Stimulated activated CD4-positive, alpha-beta T cell treated with anti-CD3 and anti-CD28 coated beads, TNF-alpha, amount 100 ng/mL, for 4 hours (primary cell): ENCODE results near the gene MACROD2.

Experiments
- DNase-seq, 3 experiments: peaks; one replicate each; pipeline ENCODE4 v3.0.0-alpha.2; 2020; ENCODE audit warnings: low read depth in 3 of 3

MACROD2 gene

DNA sequence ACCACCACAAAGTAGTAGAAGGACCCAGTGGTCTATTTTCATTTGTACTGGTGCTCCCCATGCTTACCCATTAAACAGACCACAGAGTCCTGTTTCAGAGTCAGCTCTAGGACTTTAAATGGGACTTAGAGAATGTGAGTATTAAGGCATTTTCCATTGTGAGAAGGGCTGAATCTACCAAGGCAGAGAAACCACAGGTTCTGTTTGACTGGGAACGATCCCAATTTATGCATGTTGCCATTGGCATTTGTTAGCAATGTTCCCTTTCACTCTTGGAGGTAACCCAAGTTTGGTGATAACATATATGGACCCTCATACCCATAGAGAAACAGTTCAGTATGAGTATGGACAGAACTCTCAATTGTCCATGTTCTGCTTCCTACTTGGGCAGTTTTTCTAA is 1905.1 kb downstream of the MACROD2 start:
- no peak for DNase-seq

DNA sequence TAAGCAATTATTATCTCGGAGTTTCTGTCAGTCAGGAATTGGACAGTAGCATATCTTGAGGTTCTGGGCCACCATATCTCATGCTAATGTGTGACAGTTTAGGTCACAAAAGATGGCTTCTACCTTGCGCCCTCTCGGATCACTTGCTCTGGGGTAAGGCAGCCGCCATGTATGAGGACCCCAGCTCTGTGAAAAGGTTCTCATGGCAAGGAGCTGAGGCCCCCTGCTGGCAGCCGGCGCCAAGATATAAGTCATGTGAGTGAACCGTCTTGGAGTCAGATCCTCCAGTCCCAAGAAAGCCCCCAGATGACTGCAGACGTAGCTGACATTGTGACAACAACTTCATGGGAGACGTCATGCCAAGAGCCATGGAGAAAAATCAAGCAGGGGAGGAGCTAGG is 1907.2 kb downstream of the MACROD2 start:
- no peak for DNase-seq

DNA sequence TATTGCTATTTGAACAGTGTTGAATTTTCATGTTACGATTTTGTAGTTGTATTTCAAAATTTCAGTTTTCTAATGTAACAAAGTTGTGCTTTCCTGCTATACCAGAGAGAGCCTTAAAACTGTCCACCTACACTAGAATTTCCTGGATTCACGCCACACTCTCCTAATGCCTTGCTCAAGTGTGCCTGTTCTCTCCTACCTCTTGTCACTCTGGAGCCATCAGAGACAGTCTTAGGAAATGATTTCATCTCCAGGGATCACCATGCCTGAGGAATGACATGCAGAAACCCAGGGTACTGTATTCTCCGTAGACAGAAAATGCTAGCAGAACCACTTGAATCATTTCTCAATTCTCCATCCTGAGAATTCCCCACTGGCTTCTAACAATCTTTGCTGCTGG is 1910.3 kb downstream of the MACROD2 start:
- no peak for DNase-seq

DNA sequence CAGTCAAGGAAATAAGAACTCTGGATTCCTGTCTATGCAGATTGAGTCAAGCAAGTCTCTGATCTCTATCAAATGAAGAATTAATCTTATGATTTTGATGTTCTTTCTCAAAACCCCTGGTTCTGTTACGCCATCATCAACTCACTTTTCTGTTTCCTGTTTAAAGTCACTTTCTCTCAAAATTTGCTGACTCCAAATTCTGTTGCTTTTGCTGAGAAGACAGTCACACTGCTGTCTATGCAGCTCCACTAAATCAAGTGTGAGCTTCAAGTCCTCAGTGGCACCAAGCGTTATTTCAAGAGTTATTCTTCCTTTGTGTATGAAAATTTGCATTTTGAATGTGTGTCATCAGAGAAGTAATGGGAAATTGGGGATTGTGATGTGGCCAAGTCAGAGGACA is 1914.7 kb downstream of the MACROD2 start:
- no peak for DNase-seq

DNA sequence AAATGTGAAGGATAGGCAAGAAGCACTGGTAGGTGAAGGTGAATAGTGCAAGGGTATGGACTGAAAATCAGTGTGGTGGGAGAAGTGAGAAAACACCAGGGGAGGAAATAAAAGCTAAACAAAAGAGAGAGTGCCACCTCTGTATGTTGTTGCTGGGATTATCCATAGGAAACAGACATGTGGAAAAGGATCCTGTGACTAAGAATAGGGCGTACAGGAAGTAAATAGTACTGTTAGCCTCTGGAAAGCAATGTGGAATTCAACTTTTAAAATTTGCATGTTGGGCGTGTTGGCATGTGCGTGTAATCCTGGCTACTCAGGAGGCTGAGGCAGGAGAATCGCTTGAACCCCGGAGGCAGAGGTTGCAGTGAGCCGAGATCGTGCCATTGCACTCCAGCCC is 1916.3 kb downstream of the MACROD2 start:
- no peak for DNase-seq

- DNase-seq: no peak
These were observed 1918.2 kb downstream of the MACROD2 start for GRCh38 chr20:15913391-15914025.

GRCh38 chr20:15916623-15917022 is 1921.3 kb downstream of the MACROD2 start:
- no peak for DNase-seq

DNA sequence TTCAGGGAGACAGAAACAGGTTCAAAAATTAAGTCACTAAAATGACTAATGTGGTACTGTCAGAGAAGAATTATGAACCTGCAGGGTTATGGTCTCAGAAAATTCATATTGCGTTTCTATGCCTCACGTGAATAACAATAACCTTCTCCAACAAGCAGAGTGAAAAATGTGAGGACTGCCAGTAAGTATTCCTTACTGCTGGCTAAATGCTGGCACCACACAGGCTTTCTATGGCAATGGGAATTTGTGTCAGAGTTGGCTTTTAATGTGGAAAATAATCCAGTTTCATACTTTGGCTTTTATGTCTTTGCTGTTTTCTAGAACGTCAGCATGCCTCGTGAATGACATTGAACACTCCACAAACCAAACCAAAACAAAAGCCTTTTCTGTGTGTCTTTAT is 1922.0 kb downstream of the MACROD2 start:
- no peak for DNase-seq

GRCh38 chr20:15918631-15919030 is 1923.3 kb downstream of the MACROD2 start:
- no peak for DNase-seq

GRCh38 chr20:15919118-15919517 is 1923.8 kb downstream of the MACROD2 start:
- DNase-seq: no peak

DNA sequence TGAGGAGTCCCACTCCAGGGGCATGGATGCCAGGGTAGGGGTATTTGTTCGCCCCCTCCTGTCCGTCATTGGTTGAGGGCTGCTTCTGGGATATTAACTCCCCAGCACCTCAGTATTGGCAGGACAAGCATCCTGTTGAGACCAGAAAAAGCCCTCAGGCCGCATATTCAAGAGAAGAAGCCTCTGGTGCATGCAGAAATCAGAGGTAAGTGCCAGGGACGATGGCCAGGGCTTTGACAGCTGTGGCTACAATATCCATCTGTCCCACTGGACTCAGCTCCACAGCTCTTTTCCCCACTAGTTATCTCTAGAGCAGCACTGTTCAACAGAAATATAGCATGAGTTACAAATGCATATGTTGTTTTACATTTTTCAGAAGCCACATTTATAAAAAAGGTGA is 1926.6 kb downstream of the MACROD2 start:
- DNase-seq: no peak

DNA sequence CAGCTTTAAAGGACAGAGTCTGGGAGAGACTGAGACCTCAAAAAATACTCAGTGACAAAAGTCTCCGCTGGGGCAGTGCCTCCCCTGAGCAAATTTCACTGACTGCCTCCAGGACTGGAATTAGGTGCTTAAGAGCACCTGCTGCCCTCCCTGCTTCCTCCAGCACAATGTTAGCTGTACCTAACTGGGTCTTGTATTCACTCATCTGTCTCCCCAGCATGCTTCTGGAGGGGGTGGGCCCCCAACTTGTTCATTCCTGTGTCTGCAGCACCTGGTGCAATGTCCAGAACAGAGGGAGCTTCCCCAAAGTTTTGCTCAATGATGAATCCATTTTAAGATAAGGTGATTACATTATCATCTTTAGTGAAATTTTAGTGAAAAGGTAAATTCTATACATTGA is 1927.2 kb downstream of the MACROD2 start:
- no peak for DNase-seq

DNA sequence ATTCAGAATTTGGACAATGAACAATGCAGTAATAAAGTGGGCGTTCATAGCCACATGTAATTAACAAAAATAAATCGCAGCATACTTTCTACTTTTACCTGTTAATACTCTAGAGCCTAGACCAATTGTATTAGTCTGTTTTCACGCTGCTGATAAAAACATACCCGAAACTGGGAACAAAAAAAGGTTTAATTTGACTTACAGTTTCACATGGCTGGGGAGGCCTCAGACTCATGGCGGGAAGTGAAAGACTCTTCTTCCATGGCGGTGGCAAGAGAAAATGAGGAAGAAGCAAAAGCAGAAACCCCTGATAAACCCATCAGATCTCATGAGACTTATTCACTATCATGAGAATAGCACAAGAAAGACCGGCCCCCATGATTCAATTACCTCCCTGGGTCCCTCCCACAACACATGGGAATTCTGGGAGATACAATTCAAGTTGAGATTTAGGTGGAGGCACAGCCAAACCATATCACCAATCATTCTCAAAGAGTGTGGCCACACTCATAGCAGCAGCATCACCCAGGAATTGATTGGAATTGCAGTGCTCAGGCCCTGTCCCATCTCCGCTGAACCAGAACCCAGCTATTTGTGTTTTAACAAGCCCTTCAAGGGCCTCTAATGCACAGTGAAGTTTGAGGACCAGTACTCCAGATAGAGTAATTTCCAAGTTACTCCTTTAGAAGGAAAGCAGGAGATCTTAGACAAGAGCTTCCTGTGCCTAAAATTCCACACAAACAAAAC is 1927.9 kb downstream of the MACROD2 start:
- no peak for DNase-seq

- no peak for DNase-seq
These were observed 1929.2 kb downstream of the MACROD2 start for GRCh38 chr20:15924556-15924955.

DNA sequence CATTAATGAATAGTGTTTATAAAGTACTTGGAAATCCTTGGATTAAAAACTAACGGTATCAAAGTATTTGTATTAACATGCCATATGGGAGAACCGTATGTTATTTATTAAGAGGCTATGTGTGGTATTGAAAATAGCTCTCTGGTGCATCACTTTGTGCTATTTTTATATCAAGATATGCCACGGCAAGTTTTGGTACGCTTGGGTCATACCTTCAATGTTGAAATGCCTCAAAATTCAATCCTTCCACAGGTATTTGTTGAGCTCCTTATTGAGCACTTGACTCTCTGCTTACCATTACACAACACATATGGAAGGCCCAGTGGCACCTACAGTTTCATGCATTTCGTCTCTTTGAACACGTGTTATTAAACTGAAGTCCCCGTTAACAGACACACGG is 1930.1 kb downstream of the MACROD2 start:
- no peak for DNase-seq

- DNase-seq: no peak
These were observed 1932.8 kb downstream of the MACROD2 start for GRCh38 chr20:15927893-15928650.

- no peak for DNase-seq
These were observed 1933.6 kb downstream of the MACROD2 start for GRCh38 chr20:15928946-15929345.

DNA sequence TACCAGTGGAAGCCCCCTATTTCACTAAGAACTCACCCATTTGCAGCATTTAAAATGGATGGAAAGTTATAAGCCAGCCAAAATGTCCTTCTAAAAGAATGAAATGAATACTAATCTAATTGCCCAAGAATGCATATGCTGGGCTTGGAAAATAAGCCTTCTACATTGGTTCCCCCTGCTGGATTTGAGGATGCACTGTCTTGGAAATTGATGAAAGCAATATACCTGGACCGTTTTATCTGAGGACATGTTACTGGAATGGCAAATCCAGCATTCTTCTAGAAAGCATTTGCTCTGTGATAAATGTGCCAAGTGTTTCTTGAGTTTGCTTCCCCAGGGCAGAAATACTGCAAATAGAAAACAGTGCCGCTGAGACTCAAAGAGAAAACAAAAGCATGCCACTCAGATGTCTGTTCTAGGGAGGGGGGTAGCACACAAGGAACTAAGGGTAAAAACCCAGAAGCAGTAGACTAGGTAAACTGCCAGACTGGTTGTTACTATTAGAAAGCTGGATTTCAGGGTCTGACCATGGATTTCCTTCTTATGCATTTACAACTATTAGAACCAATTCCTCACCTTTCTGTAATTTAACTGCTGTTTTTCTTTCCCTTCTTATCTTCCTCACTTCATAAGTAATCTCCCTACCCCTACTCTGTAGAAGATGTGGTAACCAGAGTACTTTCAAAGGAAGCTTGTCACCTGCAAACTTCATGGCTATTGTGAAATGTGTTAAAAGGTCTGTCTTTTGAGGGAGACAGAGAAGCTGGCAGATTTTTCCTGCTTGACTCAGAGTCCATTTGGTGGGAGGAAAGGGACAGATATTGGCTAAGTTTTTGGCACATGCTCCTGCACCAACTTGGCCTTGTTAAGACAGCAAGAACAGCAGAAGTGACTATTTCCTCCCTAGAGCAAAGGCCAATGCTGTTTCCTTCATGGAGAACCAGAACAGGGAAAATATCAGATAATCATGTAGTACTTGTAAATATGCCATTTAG is 1935.3 kb downstream of the MACROD2 start:
- DNase-seq: no peak

DNA sequence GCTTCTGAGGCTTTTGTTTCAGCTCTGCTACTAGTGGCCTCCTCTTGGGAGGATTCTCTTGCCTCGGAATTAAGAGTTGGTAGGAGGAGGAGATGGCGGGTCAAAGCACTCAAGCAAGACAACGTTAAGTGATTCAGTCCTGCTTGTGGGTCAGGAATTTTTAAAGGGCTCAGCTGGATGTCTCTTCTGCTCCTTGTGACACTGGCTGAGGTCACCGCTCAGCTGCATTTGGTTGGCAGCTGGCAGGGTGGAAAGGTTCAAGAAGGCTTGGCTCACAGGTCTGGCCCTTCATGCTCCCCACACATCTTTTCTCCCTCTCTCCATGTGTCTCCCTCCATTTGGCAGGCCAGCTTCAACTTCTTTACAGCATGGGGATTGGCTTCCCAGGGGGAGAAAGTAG is 1936.6 kb downstream of the MACROD2 start:
- no peak for DNase-seq

DNA sequence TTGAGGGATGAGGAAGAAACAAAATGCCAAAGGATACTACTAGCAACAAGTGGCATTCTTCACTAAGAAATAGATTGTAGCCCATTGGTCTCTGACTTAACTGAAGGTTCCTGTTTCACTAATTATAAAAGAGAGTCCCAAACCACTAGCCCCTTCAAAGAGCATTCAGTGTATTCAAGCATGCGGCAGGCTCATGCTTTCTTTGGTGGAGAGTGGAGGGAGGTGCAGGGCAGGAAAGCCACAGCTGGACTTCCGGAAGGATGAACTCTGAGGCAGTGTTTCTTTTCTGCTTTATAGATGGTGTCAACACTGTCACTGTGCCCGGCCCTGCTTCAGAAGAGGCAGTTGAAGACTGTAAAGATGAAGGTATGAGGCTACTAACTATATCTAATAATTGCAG is 1941.9 kb downstream of the MACROD2 start:
- no peak for DNase-seq

GRCh38 chr20:15938847-15939246 is 1943.5 kb downstream of the MACROD2 start:
- no peak for DNase-seq

- DNase-seq: no peak
These were observed 1944.8 kb downstream of the MACROD2 start for GRCh38 chr20:15940127-15940526.
